H9 (cell line): ENCODE results near the gene LGALS7B. TPM values are rescaled to one million over a fixed set of nuclear protein-coding genes. Genes with fewer than 3 reads are reported as not detected.

ENCODE experiments used
- DNase-seq: peaks from one replicate; pipeline ENCODE4 v3.0.0-alpha.2; 2017
- H2AFZ ChIP-seq: one replicate; pipeline ENCODE4 v1.6.1; 2013; ENCODE audit warnings: mild to moderate bottlenecking, low read length, control low read depth, moderate library complexity
- H2AK5ac ChIP-seq: 2 replicates; pipeline ENCODE4 v1.6.1; 2013; ENCODE audit warnings: low read length, control low read depth, mixed read lengths; ENCODE audit not compliant: insufficient read length
- H2BK120ac ChIP-seq: one replicate; pipeline ENCODE4 v1.6.1; 2013; ENCODE audit warnings: low read depth, mild to moderate bottlenecking, low read length, control low read depth, inconsistent platforms; ENCODE audit not compliant: poor library complexity, severe bottlenecking
- H2BK12ac ChIP-seq: 2 replicates; pipeline ENCODE4 v1.6.1; 2013; ENCODE audit warnings: low read length, control low read depth, mixed read lengths, low read depth; ENCODE audit not compliant: insufficient read length
- H2BK15ac ChIP-seq: 2 replicates; pipeline ENCODE4 v1.6.1; 2013; ENCODE audit warnings: low read depth, low read length, control low read depth
- H2BK20ac ChIP-seq: one replicate; pipeline ENCODE4 v1.6.1; 2013; ENCODE audit warnings: low read depth, mild to moderate bottlenecking, low read length, control low read depth, inconsistent platforms; ENCODE audit not compliant: poor library complexity, severe bottlenecking
- H2BK5ac ChIP-seq: 2 replicates; pipeline ENCODE4 v1.6.1; 2013; ENCODE audit warnings: low read length, control low read depth, mixed read lengths; ENCODE audit not compliant: insufficient read length
- H3K14ac ChIP-seq: 2 replicates; pipeline ENCODE4 v1.6.1; 2013; ENCODE audit warnings: low read length, control low read depth; ENCODE audit not compliant: insufficient read depth
- H3K18ac ChIP-seq: 2 replicates; pipeline ENCODE4 v1.6.1; 2013; ENCODE audit warnings: low read depth, mild to moderate bottlenecking, mixed read lengths, low read length, control low read depth; ENCODE audit not compliant: insufficient read length
- H3K23ac ChIP-seq: 2 replicates; pipeline ENCODE4 v1.6.1; 2013; ENCODE audit warnings: low read length, control low read depth, mixed read lengths, low read depth; ENCODE audit not compliant: insufficient read length
- H3K23me2 ChIP-seq: 2 replicates; pipeline ENCODE4 v1.6.1; 2013; ENCODE audit warnings: low read depth, mild to moderate bottlenecking, mixed read lengths, low read length, control low read depth; ENCODE audit not compliant: insufficient read length, poor library complexity, severe bottlenecking
- H3K27ac ChIP-seq: 2 replicates; pipeline ENCODE4 v1.5.1; 2013; ENCODE audit warnings: low read length, control low read depth, mixed read lengths, low read depth; ENCODE audit not compliant: insufficient read length
- H3K27me3 ChIP-seq: 2 replicates; pipeline ENCODE4 v1.6.1; 2013; ENCODE audit warnings: low read length, control low read depth, inconsistent platforms; ENCODE audit not compliant: insufficient read depth
- H3K4ac ChIP-seq: 2 replicates; pipeline ENCODE4 v1.6.1; 2013; ENCODE audit warnings: low read depth, mild to moderate bottlenecking, control low read depth, inconsistent platforms, low read length, moderate library complexity
- H3K4me1 ChIP-seq: 2 replicates; pipeline ENCODE4 v1.6.1; 2013; ENCODE audit warnings: low read length, control low read depth, inconsistent platforms; ENCODE audit not compliant: insufficient read depth
- H3K4me2 ChIP-seq: 2 replicates; pipeline ENCODE4 v1.6.1; 2013; ENCODE audit warnings: low read length, control low read depth, mixed read lengths; ENCODE audit not compliant: insufficient read length, insufficient read depth
- H3K56ac ChIP-seq: 2 replicates; pipeline ENCODE4 v1.6.1; 2013; ENCODE audit warnings: low read depth, mild to moderate bottlenecking, mixed read lengths, low read length, control low read depth; ENCODE audit not compliant: insufficient read length
- H3K79me1 ChIP-seq: 2 replicates; pipeline ENCODE4 v1.6.1; 2013; ENCODE audit warnings: low read depth, mild to moderate bottlenecking, moderate library complexity, low read length, control low read depth, inconsistent platforms; ENCODE audit not compliant: insufficient read depth, poor library complexity, severe bottlenecking
- H3K79me2 ChIP-seq: 2 replicates; pipeline ENCODE4 v1.6.1; 2013; ENCODE audit warnings: low read length, control low read depth, inconsistent platforms; ENCODE audit not compliant: insufficient read depth
- H3K9ac ChIP-seq: 2 replicates; pipeline ENCODE4 v1.6.1; 2013; ENCODE audit warnings: low read length, control low read depth, mixed read lengths; ENCODE audit not compliant: insufficient read length; ENCODE audit errors: extremely low read depth
- H3K9me3 ChIP-seq: one replicate; pipeline ENCODE4 v1.6.1; 2013; ENCODE audit warnings: low read depth, low read length, inconsistent platforms; ENCODE audit not compliant: control insufficient read depth
- H3T11ph ChIP-seq: one replicate; pipeline ENCODE4 v1.6.1; 2013; ENCODE audit warnings: mild to moderate bottlenecking, low read length, control low read depth, inconsistent platforms
- H4K20me1 ChIP-seq: one replicate; pipeline ENCODE4 v1.6.1; 2013; ENCODE audit not compliant: control insufficient read depth, insufficient read length, insufficient read depth
- H4K5ac ChIP-seq: 2 replicates; pipeline ENCODE4 v1.6.1; 2013; ENCODE audit warnings: low read depth, mild to moderate bottlenecking, mixed read lengths, low read length, control low read depth; ENCODE audit not compliant: insufficient read length
- H4K8ac ChIP-seq: replicated peaks from 2 replicates; pipeline ENCODE4 v1.6.1; 2013; ENCODE audit warnings: low read length, control low read depth, mixed read lengths, low read depth; ENCODE audit not compliant: insufficient read length
- H4K91ac ChIP-seq: 2 replicates; pipeline ENCODE4 v1.6.1; 2013; ENCODE audit warnings: low read depth, mild to moderate bottlenecking, moderate library complexity, mixed read lengths, low read length, control low read depth; ENCODE audit not compliant: insufficient read length
- H3K27ac Mint-ChIP-seq, 3 experiments: 2 replicates in 2 of 3; 3 replicates in 1 of 3; pipeline ENCODE4 v1.8.0; 2020 to 2021; ENCODE audit warnings: mixed read lengths in 3 of 3, mild to moderate bottlenecking in 1 of 3, moderate library complexity in 1 of 3
- H3K27me3 Mint-ChIP-seq: 2 replicates; pipeline ENCODE4 v1.8.0; 2021; ENCODE audit warnings: low read depth, mild to moderate bottlenecking, moderate library complexity, mixed read lengths
- H3K36me3 Mint-ChIP-seq, 3 experiments: 2 replicates in 2 of 3; 3 replicates in 1 of 3; pipeline ENCODE4 v1.8.0; 2020 to 2021; ENCODE audit warnings: low read depth in 3 of 3, mixed read lengths in 3 of 3; ENCODE audit not compliant: insufficient read depth in 1 of 3
- H3K4me1 Mint-ChIP-seq, 2 experiments: 2 replicates each; pipeline ENCODE4 v1.8.0; 2020; ENCODE audit warnings: mixed read lengths in 2 of 2
- H3K4me3 Mint-ChIP-seq, 2 experiments: 2 replicates in 1 of 2; 3 replicates in 1 of 2; pipeline ENCODE4 v1.8.0; 2020 to 2021; ENCODE audit warnings: mild to moderate bottlenecking in 2 of 2, mixed read lengths in 2 of 2, moderate library complexity in 1 of 2
- H3K9me3 Mint-ChIP-seq, 2 experiments: 2 replicates in 1 of 2; 3 replicates in 1 of 2; pipeline ENCODE4 v1.8.0; 2020; ENCODE audit warnings: mild to moderate bottlenecking in 2 of 2, mixed read lengths in 2 of 2, moderate library complexity in 1 of 2
- WGBS: extraction: QIAGEN DNeasy Blood & Tissue Kit; methylation state at CpG from one replicate; pipeline ENCODE4 v1.1.7; 2013; ENCODE audit warnings: missing lambda C conversion rate, low lambda C conversion rate, mixed read lengths; ENCODE audit not compliant: insufficient read length; ENCODE audit errors: extremely low coverage; 5-methylcytosine and 5-hydroxymethylcytosine counted together
- total RNA-seq: library from RNA; stranded (reverse); gene quantifications from 2 replicates; pipeline ENCODE4 v1.2.1, GENCODE V29; 2021
- TF ChIP-seq, protein P1 (sequence below): fragments of 200-600 bp; sonication (generic); conservative IDR thresholded peaks from 3 replicates; pipeline ENCODE4 v1.8.0; 2021; ENCODE audit warnings: antibody characterized with exemption, mild to moderate bottlenecking

Gene LGALS7B
- total RNA-seq, 1 experiment from 2014 or later = 0.90 TPM

DNA sequence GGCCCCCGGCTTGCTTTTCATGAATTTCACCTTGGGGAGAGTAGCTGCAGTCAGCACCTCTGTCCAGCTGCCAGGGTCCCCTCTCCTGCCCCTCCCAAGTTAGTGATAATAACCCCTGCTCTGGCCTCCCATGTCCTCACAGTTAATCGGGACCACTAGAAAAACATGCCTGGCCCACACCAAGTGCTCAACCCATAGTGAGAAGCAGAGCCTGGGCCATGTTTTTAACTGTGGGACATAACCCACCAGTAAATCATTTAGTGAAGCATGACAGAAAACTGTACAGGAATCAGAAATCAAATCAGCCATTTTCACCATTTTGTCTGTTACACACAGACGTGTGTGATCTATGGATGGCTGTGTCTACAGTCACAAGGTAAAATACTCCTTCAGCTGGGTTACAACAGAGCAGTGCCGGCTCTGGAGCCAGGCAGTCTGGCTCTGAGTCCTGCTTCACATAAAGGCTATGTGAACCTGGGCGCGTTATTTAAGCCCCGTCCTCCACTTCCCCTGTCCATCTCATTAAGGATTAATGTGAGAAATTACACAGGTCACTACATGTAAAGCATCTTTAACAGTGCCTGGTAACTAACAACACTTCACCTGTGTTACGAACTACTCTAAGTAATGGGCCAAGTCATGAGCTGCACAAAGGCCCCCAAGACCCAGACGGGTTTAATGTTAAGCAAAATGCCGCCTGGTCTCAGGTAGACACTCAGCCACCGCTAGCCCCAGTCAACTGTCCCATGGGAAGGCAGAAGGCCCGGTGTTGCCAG is 50.2 kb downstream of the LGALS7B start:
- Histone ChIP-seq H4K8ac (no peak overlapping the region), H3K14ac (no peak overlapping the region), H3K23me2 (no peaks in the 10 kb centered on the region), H3T11ph (no peak overlapping the region), H3K9me3 (no peaks in the 10 kb centered on the region), H3K4me1 (no peaks in the 10 kb centered on the region), H2AK5ac (no peak overlapping the region), H3K4me2 (no peak overlapping the region), H3K23ac (no peak overlapping the region), H4K5ac (no peak overlapping the region), H2BK15ac (no peak overlapping the region), H4K91ac (no peak overlapping the region), H3K27me3 (no peaks in the 10 kb centered on the region), H3K9ac (no peak overlapping the region), H2AFZ (no peak overlapping the region), H2BK12ac (no peak overlapping the region), H3K18ac (no peak overlapping the region), H2BK20ac (no peak overlapping the region), H2BK5ac (no peak overlapping the region), H3K4ac (no peak overlapping the region), H3K79me1 (no peaks in the 10 kb centered on the region), H4K20me1 (no peaks in the 10 kb centered on the region), H3K56ac (no peak overlapping the region), H3K27ac (no peak overlapping the region), H3K79me2 (no peaks in the 10 kb centered on the region), H2BK120ac (no peak overlapping the region)
- Mint-ChIP-seq H3K36me3 (peaks cover 78 to 96% (median 83%) of the 10 kb centered on the region in 3 experiments), H3K9me3 (no peaks in the 10 kb centered on the region; a peak in 1 of 5 replicates), H3K27ac (peak overlapping the region; percentile 36 to 88 (median 57); a peak in 4 of 7 replicates), H3K4me3 (no peak overlapping the region), H3K4me1 (peaks cover under 1% of the 10 kb centered on the region in 2 experiments; a peak in 1 of 4 replicates), H3K27me3 (no peaks in the 10 kb centered on the region)
- DNase-seq = no peak
- WGBS = no CpG with 5 or more reads among the region's 12 CpGs
- TF ChIP-seq, protein P1, sequence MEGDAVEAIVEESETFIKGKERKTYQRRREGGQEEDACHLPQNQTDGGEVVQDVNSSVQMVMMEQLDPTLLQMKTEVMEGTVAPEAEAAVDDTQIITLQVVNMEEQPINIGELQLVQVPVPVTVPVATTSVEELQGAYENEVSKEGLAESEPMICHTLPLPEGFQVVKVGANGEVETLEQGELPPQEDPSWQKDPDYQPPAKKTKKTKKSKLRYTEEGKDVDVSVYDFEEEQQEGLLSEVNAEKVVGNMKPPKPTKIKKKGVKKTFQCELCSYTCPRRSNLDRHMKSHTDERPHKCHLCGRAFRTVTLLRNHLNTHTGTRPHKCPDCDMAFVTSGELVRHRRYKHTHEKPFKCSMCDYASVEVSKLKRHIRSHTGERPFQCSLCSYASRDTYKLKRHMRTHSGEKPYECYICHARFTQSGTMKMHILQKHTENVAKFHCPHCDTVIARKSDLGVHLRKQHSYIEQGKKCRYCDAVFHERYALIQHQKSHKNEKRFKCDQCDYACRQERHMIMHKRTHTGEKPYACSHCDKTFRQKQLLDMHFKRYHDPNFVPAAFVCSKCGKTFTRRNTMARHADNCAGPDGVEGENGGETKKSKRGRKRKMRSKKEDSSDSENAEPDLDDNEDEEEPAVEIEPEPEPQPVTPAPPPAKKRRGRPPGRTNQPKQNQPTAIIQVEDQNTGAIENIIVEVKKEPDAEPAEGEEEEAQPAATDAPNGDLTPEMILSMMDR = no peak
